T-helper 17 cell (primary cell): ENCODE measurements around the gene PISD. TPM values are rescaled to one million over a fixed set of nuclear protein-coding genes. Genes with fewer than 3 reads are reported as not detected.
"Not testable (repeated sequence)": the region's sequence is repeated elsewhere in the genome, so short reads cannot be mapped to it uniquely, and the experiment has no call there.

Experiments used
- ATAC-seq: fragments of 150-1000 bp; cut with Tn5 transposase; 2 replicates; pipeline ENCODE4 v1.10.0; 2021; ENCODE audit warnings: mild to moderate bottlenecking, moderate library complexity
- DNase-seq, 3 donors: peaks; one replicate each; pipeline versions ENCODE4 v3.0.0 to v3.0.0-alpha.2; 2020 to 2021
- H3K9me3 ChIP-seq: one replicate; pipeline ENCODE4 v1.7.0; 2013; ENCODE audit warnings: low read length, mild to moderate bottlenecking; ENCODE audit not compliant: control insufficient read depth, poor library complexity, severe bottlenecking
- H3K27ac Mint-ChIP-seq: one replicate; pipeline ENCODE4 v1.8.0; 2022; ENCODE audit warnings: mild to moderate bottlenecking, moderate library complexity, mixed read lengths
- H3K27me3 Mint-ChIP-seq: one replicate; pipeline ENCODE4 v1.8.0; 2022; ENCODE audit warnings: mixed read lengths
- H3K36me3 Mint-ChIP-seq: one replicate; pipeline ENCODE4 v1.8.0; 2022; ENCODE audit warnings: low read depth, mixed read lengths
- H3K4me1 Mint-ChIP-seq: one replicate; pipeline ENCODE4 v1.8.0; 2022; ENCODE audit warnings: mild to moderate bottlenecking, mixed read lengths
- H3K4me3 Mint-ChIP-seq: one replicate; pipeline ENCODE4 v1.8.0; 2022; ENCODE audit warnings: mild to moderate bottlenecking, moderate library complexity, mixed read lengths
- total RNA-seq, 4 donors: library from RNA in 2 of 4; stranded (reverse) in 2 of 4; gene quantifications; one replicate each; pipeline ENCODE4 v1.2.3 and lab custom pipeline; 2022 to 2026

Gene PISD
- 10 to 100 TPM; 37.6 to 38.3 TPM for total RNA-seq
- 32.3 to 42.1 reads per million in 2 donors for total RNA-seq (lab: John Stamatoyannopoulos, UW)

DNA sequence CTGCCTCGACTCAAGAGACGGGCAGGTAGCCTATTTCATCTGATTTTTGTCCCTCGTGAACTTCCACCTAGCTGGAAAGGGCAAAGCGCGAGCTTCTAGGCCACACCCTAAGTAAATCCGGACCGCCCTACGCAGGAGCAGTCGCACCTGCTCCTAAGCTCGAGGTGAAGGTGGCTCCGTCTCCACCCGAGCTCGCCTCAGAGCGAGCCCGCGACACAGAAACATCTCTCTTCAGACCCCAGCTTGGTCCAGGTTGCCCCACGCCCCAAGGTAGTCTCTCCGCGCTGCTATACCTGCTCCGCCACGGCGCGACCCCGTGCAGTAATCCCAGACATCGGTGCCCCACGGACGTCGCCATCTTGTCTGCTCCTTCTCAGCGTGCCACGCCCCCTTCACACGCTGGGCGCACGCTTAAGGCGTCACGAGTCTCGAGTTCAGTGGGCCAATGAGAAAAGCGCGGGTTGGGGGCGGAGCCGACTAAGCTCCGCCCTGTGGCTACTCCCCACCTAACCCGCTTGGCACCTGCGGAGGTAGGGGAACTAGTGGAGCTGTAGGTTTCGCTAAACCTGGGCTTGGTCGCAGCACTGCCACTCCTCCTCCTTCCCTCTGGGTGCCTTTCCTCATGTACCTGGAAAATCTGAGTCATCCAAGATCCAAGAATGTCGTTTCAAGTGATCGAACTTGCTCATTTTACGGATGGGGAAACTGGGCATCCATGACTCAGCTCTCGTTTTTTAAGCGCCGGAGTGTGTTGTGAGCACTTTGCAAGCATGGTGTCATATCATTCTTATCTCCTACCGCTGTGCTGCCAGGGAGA, at the start of gene PISD:
Gene PISD, minus strand, starts transcription at position 365 of the 817 bp plus-strand sequence. Its CDS starts 7 bp downstream, at position 358.
- Mint-ChIP-seq H3K36me3 (peaks cover 5% of the 10 kb centered on the region), H3K4me1 (peaks cover 31% of the 10 kb centered on the region), H3K27me3 (no peaks in the 10 kb centered on the region), H3K27ac (peak within 1 kb of the TSS; percentile 96), H3K4me3 (peak within 1 kb of the TSS; percentile 100)
- peak; percentile 89 to 95 (median 94) for DNase-seq
- no peaks in the 10 kb centered on the region for H3K9me3 ChIP-seq
- peak; percentile 94 for ATAC-seq

DNA sequence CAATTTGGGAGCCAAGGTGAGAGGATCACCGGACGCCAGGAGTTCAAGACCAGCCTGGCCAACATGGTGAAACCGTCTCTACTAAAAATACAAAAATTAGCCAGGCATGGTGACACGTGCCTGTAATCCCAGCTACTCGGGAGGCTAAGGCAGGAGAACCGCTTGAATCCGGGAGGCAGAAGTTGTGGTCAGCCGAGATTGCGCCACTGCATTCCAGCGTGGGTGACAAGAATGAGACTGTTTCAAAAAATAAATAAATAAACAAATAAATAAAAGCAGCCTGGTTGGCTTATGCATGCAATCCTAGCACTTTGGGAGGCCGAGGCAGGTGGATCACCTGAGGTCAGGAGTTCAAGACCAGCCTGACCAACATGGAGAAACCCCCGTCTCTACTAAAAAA, 49.2 kb upstream of the PISD start:
- H3K36me3 Mint-ChIP-seq, H3K4me3 Mint-ChIP-seq, H3K9me3 ChIP-seq, H3K27ac Mint-ChIP-seq, ATAC-seq, H3K4me1 Mint-ChIP-seq, DNase-seq, H3K27me3 Mint-ChIP-seq: not testable (repeated sequence)

DNA sequence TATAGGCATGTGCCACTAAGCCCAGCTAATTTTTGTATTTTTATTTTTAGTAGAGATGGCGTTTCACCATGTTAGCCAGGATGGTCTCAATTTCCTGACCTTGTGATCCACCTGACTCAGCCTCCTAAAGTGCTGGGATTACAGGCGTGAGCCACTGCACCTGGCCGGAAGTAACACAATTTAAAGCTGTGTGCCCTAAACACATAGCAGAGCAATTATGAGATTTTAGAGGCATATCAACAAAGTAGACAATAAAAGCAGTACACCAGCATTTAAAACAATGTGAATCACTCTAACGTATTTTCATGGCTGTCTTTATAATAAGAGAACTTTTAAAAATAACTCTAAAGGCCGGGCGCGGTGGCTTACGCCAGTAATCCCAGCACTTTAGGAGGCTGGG, 45.5 kb upstream of the PISD start:
- no peak overlapping the region for H3K4me3 Mint-ChIP-seq
- H3K36me3 Mint-ChIP-seq = peaks cover 7% of the 10 kb centered on the region
- ATAC-seq (no peak), DNase-seq (no peak)
- H3K27ac Mint-ChIP-seq = no peak overlapping the region
- peaks cover 3% of the 10 kb centered on the region for H3K4me1 Mint-ChIP-seq
- H3K27me3 Mint-ChIP-seq = no peaks in the 10 kb centered on the region
- H3K9me3 ChIP-seq = no peaks in the 10 kb centered on the region

DNA sequence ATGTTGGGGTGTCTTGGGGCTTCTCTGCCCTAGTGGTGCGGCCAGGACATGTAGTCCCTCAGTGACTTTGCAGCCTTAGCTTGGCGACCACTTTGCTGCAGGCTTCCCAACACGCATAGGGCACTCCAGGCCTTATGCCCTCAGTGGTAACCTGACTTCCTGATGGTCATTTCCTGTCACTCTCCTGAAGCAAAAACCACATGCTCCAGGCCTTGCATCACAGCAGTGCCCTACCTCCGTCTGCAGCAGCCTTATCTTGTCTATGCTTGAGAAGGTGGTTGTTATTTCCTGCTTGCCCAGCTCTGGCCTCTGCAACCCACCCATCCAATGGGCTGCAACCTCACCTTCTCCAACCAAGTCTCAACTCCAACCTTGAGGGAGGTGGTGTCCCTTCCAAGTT, 33.4 kb upstream of the PISD start:
- H3K4me3 Mint-ChIP-seq = no peak overlapping the region
- H3K36me3 Mint-ChIP-seq = peaks cover 3% of the 10 kb centered on the region
- no peaks in the 10 kb centered on the region for H3K9me3 ChIP-seq
- DNase-seq (no peak), ATAC-seq (no peak)
- H3K4me1 Mint-ChIP-seq = peaks cover 14% of the 10 kb centered on the region
- no peaks in the 10 kb centered on the region for H3K27me3 Mint-ChIP-seq
- H3K27ac Mint-ChIP-seq = no peak overlapping the region

GRCh38 chr22:31694046-31694445, 32.0 kb upstream of the PISD start:
- not testable (repeated sequence) for H3K27me3 Mint-ChIP-seq, H3K27ac Mint-ChIP-seq

DNA sequence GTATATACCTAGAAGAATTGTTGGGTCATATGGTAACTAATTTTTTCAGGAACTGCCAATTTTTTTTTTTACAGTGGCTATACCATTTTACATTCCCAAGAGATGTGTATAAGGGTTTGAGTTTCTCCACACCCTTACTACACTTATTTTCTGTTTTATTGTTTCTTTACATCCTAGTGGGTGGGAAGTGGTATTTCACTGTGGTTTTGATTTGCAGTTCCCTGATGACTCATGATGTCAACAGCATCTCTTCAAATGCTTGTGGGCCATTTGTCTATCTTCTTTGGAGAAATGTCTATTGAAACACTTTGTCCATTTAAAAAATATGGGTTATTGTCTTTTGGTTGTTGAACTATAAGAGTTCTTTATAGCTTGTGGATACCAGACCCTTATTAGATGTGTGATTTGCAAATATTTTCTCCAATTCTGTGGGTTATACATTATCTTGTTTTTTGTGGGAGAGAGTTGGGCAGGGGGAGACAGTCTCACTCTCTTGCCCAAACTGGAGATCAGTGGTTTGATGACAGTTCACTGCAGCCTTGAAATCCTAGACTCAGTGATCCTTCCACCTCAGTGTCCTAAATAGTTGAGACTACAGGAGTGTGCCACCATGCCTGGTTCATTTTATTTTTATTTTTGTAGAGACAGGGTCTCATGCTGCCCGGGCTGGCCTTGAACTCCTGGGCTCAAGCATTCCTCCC, 30.3 kb upstream of the PISD start:
- H3K36me3 Mint-ChIP-seq = no peaks in the 10 kb centered on the region
- ATAC-seq (peak; percentile 64), DNase-seq (no peak)
- H3K27me3 Mint-ChIP-seq = no peaks in the 10 kb centered on the region
- peak overlapping the region; percentile 57 for H3K27ac Mint-ChIP-seq
- peaks cover 14% of the 10 kb centered on the region for H3K4me1 Mint-ChIP-seq
- no peaks in the 10 kb centered on the region for H3K9me3 ChIP-seq
- H3K4me3 Mint-ChIP-seq = no peak overlapping the region

More at GRCh38 chr22:31694046-31694445, 32.0 kb upstream of the PISD start:
- not testable (repeated sequence) for H3K9me3 ChIP-seq, DNase-seq, ATAC-seq, H3K4me3 Mint-ChIP-seq, H3K36me3 Mint-ChIP-seq
- peaks cover 14% of the 10 kb centered on the region for H3K4me1 Mint-ChIP-seq

- no peak overlapping the region for H3K4me3 Mint-ChIP-seq
- no peaks in the 10 kb centered on the region for H3K9me3 ChIP-seq
- peaks cover 14% of the 10 kb centered on the region for H3K4me1 Mint-ChIP-seq
- no peaks in the 10 kb centered on the region for H3K27me3 Mint-ChIP-seq
- DNase-seq (no peak), ATAC-seq (no peak)
- H3K36me3 Mint-ChIP-seq = no peaks in the 10 kb centered on the region
- H3K27ac Mint-ChIP-seq = peak overlapping the region; percentile 57
Measured at GRCh38 chr22:31691408-31691807, 29.4 kb upstream of the PISD start.

DNA sequence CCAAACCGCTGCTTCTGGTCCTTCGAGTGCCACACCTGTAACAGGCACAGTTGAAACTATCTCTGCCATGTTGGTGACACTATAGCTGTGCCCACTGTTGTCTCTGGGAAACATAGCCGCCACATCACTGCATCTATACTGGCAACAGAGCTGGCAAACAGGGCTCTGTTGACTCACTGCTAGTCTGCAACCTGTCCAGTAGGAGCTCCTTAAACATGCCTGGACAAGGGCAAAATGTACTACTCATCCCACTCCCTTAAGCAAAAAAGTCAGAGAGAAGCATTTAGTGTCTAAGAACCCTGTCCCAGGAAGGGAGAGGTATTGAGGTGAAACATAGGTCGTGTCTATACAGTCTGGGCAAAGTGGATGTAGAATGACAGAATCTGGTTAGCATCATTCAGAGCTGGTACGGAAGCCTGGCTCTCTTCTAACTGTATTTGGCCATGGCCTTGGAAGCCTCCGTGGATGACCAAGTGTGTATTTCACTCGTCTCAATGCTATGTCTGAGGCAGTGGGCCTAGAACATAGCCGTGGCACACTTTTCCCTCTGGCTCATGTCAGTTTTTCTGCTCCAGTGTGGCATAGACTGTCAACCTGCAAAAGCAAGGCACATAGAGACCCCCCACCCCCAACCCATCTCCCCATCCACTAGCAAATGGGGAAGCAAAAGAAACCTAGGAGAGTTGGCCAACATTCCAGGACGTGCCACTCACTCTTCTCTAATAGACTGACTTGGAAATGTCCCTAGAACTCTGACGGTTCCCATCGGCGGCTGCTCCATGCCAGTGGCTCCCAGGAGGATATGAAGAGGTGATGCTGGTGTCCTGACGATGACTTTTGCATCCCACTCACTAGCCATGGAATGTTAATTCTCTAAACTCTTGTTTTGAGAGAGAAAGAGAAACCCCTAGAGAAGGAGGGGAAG, 21.4 kb upstream of the PISD start:
- H3K4me3 Mint-ChIP-seq = no peak overlapping the region
- H3K27me3 Mint-ChIP-seq = no peaks in the 10 kb centered on the region
- peaks cover 2% of the 10 kb centered on the region for H3K4me1 Mint-ChIP-seq
- no peaks in the 10 kb centered on the region for H3K9me3 ChIP-seq
- H3K36me3 Mint-ChIP-seq = peaks cover 3% of the 10 kb centered on the region
- DNase-seq (no peak), ATAC-seq (no peak)
- no peak overlapping the region for H3K27ac Mint-ChIP-seq

DNA sequence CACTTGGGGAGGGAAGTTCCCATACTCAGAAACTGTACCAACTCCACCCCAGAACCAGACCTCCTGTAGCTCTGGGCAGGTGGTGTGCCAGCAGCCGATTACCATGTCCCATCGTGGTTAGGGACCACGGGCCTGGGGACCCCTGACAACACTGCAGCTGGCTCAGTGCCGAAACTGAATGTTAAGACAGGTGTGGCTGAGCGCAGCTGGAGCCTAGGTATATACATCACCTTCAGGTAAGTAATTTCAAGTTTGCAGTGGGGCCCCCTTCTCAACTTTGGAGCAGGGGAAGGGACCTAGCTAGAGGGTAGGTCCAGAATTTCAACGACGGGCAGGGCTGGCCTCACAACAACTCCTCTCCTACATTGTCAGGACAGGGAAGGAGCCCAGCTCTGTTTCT, 20.7 kb upstream of the PISD start:
- DNase-seq = no peak
- no peak overlapping the region for H3K4me3 Mint-ChIP-seq
- ATAC-seq = no peak
- peaks cover 2% of the 10 kb centered on the region for H3K4me1 Mint-ChIP-seq
- no peaks in the 10 kb centered on the region for H3K27me3 Mint-ChIP-seq
- peaks cover 3% of the 10 kb centered on the region for H3K36me3 Mint-ChIP-seq
- H3K27ac Mint-ChIP-seq = no peak overlapping the region
- no peaks in the 10 kb centered on the region for H3K9me3 ChIP-seq

DNA sequence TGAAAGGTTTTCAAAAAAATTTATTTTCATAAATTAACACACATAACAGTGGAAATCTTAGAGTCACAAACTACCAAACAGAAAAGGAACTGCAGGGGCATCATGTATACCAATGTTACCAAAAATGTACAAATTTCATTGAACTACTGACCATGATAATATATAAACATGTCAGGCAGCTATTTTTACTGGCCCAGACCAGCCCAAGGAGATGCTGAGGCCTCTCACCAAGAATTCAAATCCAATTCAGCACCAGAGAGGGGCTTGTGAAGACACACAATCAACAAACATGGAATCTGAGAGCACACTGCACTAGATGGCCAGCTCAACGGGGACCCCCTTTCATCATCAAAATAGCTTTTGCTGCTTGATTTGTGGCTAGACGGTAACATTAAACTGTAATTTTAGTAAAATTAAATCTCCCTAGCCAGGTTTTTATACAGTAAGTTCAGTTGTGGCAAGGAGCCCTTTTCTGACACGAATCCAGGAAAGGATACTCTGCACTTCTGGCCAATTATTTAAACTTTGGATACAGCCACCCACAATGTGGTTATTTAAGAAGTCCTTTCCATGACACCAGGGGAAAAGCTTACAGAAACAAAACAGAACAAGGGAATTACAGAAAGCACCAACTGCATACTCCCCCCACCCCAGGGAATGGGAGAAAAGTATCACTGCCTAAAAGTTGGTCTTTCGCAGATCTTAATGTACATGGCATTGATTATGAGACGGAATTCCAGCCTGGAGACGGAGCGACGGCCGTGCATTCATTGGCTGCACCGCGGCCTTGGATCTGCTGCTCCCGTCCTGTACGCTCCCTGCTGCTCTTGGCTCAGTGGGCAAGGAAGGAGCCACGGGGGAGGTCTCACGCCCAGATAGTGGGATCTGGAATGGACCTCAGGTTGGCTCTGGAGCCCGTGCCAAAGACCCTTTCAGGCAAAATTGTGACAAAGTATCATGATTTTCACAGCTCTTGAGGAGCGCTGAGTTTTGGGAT, 19.6 kb upstream of the PISD start:
- peaks cover 3% of the 10 kb centered on the region for H3K36me3 Mint-ChIP-seq
- no peaks in the 10 kb centered on the region for H3K27me3 Mint-ChIP-seq
- no peak for ATAC-seq
- peak overlapping the region; percentile 14 for H3K27ac Mint-ChIP-seq
- no peak for DNase-seq
- H3K4me3 Mint-ChIP-seq = no peak overlapping the region
- no peaks in the 10 kb centered on the region for H3K9me3 ChIP-seq
- H3K4me1 Mint-ChIP-seq = peaks cover 5% of the 10 kb centered on the region

GRCh38 chr22:31680861-31681341, 18.9 kb upstream of the PISD start:
- Mint-ChIP-seq H3K36me3 (peaks cover 3% of the 10 kb centered on the region), H3K27ac (peak overlapping the region; percentile 14), H3K4me3 (no peak overlapping the region), H3K27me3 (no peaks in the 10 kb centered on the region), H3K4me1 (peaks cover 12% of the 10 kb centered on the region)
- no peaks in the 10 kb centered on the region for H3K9me3 ChIP-seq
- ATAC-seq = no peak
- DNase-seq = no peak

DNA sequence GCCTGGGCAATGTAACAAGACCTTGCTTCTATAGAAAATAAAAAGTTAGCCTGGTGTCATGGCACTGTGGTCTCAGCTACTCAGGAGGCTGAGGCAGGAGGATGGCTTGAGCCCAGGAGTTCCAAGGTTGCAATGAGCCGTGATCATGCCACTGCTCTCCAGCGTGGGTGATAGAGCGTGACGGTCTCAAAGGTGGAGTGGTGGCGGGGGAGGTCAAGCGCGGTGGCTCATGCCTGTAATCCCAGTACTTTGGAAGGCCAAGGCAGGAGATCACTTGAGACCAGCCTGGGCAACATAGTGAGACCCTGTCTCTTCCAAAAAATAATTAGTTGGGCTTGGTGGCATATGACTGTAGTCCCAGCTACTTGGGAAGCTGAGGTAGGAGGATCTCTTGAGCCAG, 16.7 kb upstream of the PISD start:
- H3K36me3 Mint-ChIP-seq = no peaks in the 10 kb centered on the region
- H3K9me3 ChIP-seq = no peaks in the 10 kb centered on the region
- no peak overlapping the region for H3K27ac Mint-ChIP-seq
- H3K27me3 Mint-ChIP-seq = no peaks in the 10 kb centered on the region
- peaks cover 10% of the 10 kb centered on the region for H3K4me1 Mint-ChIP-seq
- DNase-seq = no peak
- no peak for ATAC-seq
- H3K4me3 Mint-ChIP-seq = no peak overlapping the region
